Small intestine (tissue), 16 donors: ENCODE results near the gene CHD1L. TPM values are rescaled to one million over a fixed set of nuclear protein-coding genes. Genes with fewer than 3 reads are reported as not detected.
"Not testable (repeated sequence)": the region's sequence is repeated elsewhere in the genome, so short reads cannot be mapped to it uniquely, and the experiment has no call there.

ENCODE experiments used
- DNase-seq, 2 donors: peaks; one replicate each; pipeline versions ENCODE4 v3.0.0 to v3.0.0-alpha.2; 2013
- FAIRE-seq: peaks from 2 replicates; lab custom pipeline; 2012; peaks lifted over from hg19 to GRCh38; lab: Jason Lieb, UNC
- H3K27ac ChIP-seq, 3 donors: one replicate each; pipeline ENCODE4 v1.5.1; 2013; ENCODE audit warnings: low read length in 2 of 3, mild to moderate bottlenecking in 2 of 3, control low read depth in 1 of 3, inconsistent platforms in 1 of 3, low read depth in 1 of 3, moderate library complexity in 1 of 3
- H3K27me3 ChIP-seq, 3 donors: one replicate each; pipeline ENCODE4 v1.6.1; 2013; ENCODE audit warnings: low read length in 3 of 3, inconsistent platforms in 1 of 3; ENCODE audit not compliant: control insufficient read depth in 3 of 3, insufficient read depth in 3 of 3
- H3K36me3 ChIP-seq, 3 donors: one replicate each; pipeline ENCODE4 v1.6.1; 2013; ENCODE audit warnings: low read length in 3 of 3, inconsistent platforms in 1 of 3, low read depth in 1 of 3, mild to moderate bottlenecking in 1 of 3, moderate library complexity in 1 of 3; ENCODE audit not compliant: control insufficient read depth in 3 of 3, insufficient read depth in 2 of 3
- H3K4me1 ChIP-seq, 3 donors: one replicate each; pipeline ENCODE4 v1.6.1; 2013; ENCODE audit warnings: low read length in 2 of 3, inconsistent platforms in 1 of 3, low read depth in 1 of 3, mild to moderate bottlenecking in 1 of 3, moderate library complexity in 1 of 3; ENCODE audit not compliant: control insufficient read depth in 3 of 3, insufficient read depth in 2 of 3
- H3K4me3 ChIP-seq, 3 donors: one replicate each; pipeline ENCODE4 v1.5.1; 2013; ENCODE audit warnings: low read length in 3 of 3, control low read depth in 1 of 3, inconsistent platforms in 1 of 3, low read depth in 1 of 3, mild to moderate bottlenecking in 1 of 3, moderate library complexity in 1 of 3
- H3K9me3 ChIP-seq, 2 donors: one replicate each; pipeline ENCODE4 v1.6.1; 2013; ENCODE audit warnings: low read depth in 1 of 2, low read length in 1 of 2; ENCODE audit not compliant: control insufficient read depth in 2 of 2, insufficient read depth in 1 of 2
- WGBS, 3 donors: extraction: QIAGEN DNeasy Blood & Tissue Kit; methylation state at CpG; one replicate each; pipeline ENCODE4 v1.1.7; 2013; 5-methylcytosine and 5-hydroxymethylcytosine counted together
- long read RNA-seq, 10 donors: transcript quantifications; one replicate each; lab custom pipeline, GENCODE V29; 2026
- polyA plus RNA-seq, 4 donors: library from polyadenylated mRNA; stranded (reverse) in 3 of 4; unstranded in 1 of 4; fragments of 200-250 nt in 3 of 4; fragments of 120-200 nt in 1 of 4; gene quantifications; one replicate each; pipeline versions ENCODE4 v1.2.1 to v1.2.3, GENCODE V29; 2013
- donor health status: healthy with polysubstance abuse.
- donor health status: control.
- donor health status: control.
- donor health status: Bipolar disorder and iron deficiency.
- donor health status: healthy.

Gene CHD1L
- polyA plus RNA-seq: 10 to 100 TPM; 20.6 to 71.3 (median 33.2) TPM
- long read RNA-seq, donor 1: 0 reads
- long read RNA-seq, donor 2, partial matches to known transcripts: 0 of 1 reads
- long read RNA-seq, donor 2, other reads (novel, unspliced or antisense): 0 of 1 reads
- long read RNA-seq, donor 3, partial matches to known transcripts: 5 of 6 reads
- long read RNA-seq, donor 3, other reads (novel, unspliced or antisense): 0 of 6 reads
- long read RNA-seq, donor 4: 0 reads
- long read RNA-seq, donor 5: 0 reads
- long read RNA-seq, donor 6, partial matches to known transcripts: 0 of 4 reads
- long read RNA-seq, donor 6, other reads (novel, unspliced or antisense): 0 of 4 reads
- long read RNA-seq, donor 7: 0 reads
- long read RNA-seq, donor 8: 0 reads
- long read RNA-seq, donor 9: 0 reads
- long read RNA-seq, donor 10, partial matches to known transcripts: 0 of 2 reads
- long read RNA-seq, donor 10, other reads (novel, unspliced or antisense): 0 of 2 reads

- WGBS, 3 donors: 0 to 1% (median 0%) methylated on average over 67 to 82 of the region's 82 CpGs
- Histone ChIP-seq H3K36me3 (peaks cover 0 to 3% (median 0%) of the 10 kb centered on the region in 3 donors), H3K27ac (peak within 1 kb of the TSS; percentile 78 to 94 (median 87)), H3K4me3 (peak within 1 kb of the TSS; percentile 75 to 100 (median 90)), H3K9me3 (no peaks in the 10 kb centered on the region), H3K4me1 (peaks cover 7 to 21% (median 10%) of the 10 kb centered on the region in 3 donors), H3K27me3 (no peaks in the 10 kb centered on the region)
- FAIRE-seq (no peak), DNase-seq (peak; percentile 96 to 99)
Observed at GRCh38 chr1:147242449-147243227, at the start of gene CHD1L. CHD1L (plus strand) TSS chr1:147242684; CDS start chr1:147242704, 20 bp downstream.

- H3K27ac ChIP-seq, H3K27me3 ChIP-seq, H3K36me3 ChIP-seq, DNase-seq, H3K9me3 ChIP-seq, FAIRE-seq, H3K4me1 ChIP-seq, H3K4me3 ChIP-seq: not testable (repeated sequence)
- 52 to 80% (median 73%) methylated on average over 3 of the region's 3 CpGs for WGBS, 3 donors
Observed at GRCh38 chr1:147197324-147197723, 45.2 kb upstream of the CHD1L start.

GRCh38 chr1:147201276-147201675 is 41.2 kb upstream of the CHD1L start:
- no peak for FAIRE-seq
- H3K4me3 ChIP-seq: no peak overlapping the region
- H3K4me1 ChIP-seq: no peaks in the 10 kb centered on the region
- H3K9me3 ChIP-seq: no peaks in the 10 kb centered on the region
- H3K27ac ChIP-seq: no peak overlapping the region
- DNase-seq: no peak
- peaks cover 0 to 11% (median 2%) of the 10 kb centered on the region in 3 donors for H3K36me3 ChIP-seq
- no peaks in the 10 kb centered on the region for H3K27me3 ChIP-seq
- 70 to 76% (median 72%) methylated on average over 4 of the region's 4 CpGs for WGBS, 3 donors

- Histone ChIP-seq H3K4me1 (no peaks in the 10 kb centered on the region), H3K9me3 (no peaks in the 10 kb centered on the region), H3K36me3 (peaks cover 0 to 11% (median 2%) of the 10 kb centered on the region in 3 donors), H3K27me3 (no peaks in the 10 kb centered on the region), H3K27ac (no peak overlapping the region), H3K4me3 (no peak overlapping the region)
- DNase-seq (no peak), FAIRE-seq (no peak)
- 95 to 100% (median 96%) methylated on average over 1 of the region's 1 CpG for WGBS, 3 donors
Observed at GRCh38 chr1:147201786-147202185, 40.7 kb upstream of the CHD1L start.

- Histone ChIP-seq H3K36me3 (peaks cover 0 to 8% (median 2%) of the 10 kb centered on the region in 3 donors), H3K4me1 (no peaks in the 10 kb centered on the region), H3K27ac (no peak overlapping the region), H3K4me3 (no peak overlapping the region), H3K9me3 (no peaks in the 10 kb centered on the region), H3K27me3 (no peaks in the 10 kb centered on the region)
- 61 to 74% (median 72%) methylated on average over 2 of the region's 2 CpGs for WGBS, 3 donors
- DNase-seq (no peak), FAIRE-seq (no peak)
Observed at GRCh38 chr1:147202576-147202975, 39.9 kb upstream of the CHD1L start.

- WGBS, 3 donors: 82 to 97% (median 84%) methylated on average over 3 of the region's 3 CpGs
- no peak for FAIRE-seq
Observed at GRCh38 chr1:147204080-147204479, 38.4 kb upstream of the CHD1L start.

GRCh38 chr1:147207192-147207591 is 35.3 kb upstream of the CHD1L start:
- DNase-seq: no peak
- Histone ChIP-seq H3K4me1 (peaks cover 4 to 17% (median 6%) of the 10 kb centered on the region in 3 donors), H3K9me3 (no peaks in the 10 kb centered on the region), H3K27me3 (no peaks in the 10 kb centered on the region), H3K36me3 (peaks cover 0 to 9% (median 2%) of the 10 kb centered on the region in 3 donors), H3K27ac (no peak overlapping the region), H3K4me3 (no peak overlapping the region)
- FAIRE-seq: no peak
- 72 to 86% (median 72%) methylated on average over 1 of the region's 1 CpG for WGBS, 3 donors

More at GRCh38 chr1:147204080-147204479, 38.4 kb upstream of the CHD1L start:
- no peak overlapping the region for H3K27ac ChIP-seq
- DNase-seq: no peak
- H3K36me3 ChIP-seq: peaks cover 0 to 8% (median 2%) of the 10 kb centered on the region in 3 donors
- H3K4me3 ChIP-seq: no peak overlapping the region
- H3K4me1 ChIP-seq: no peaks in the 10 kb centered on the region
- no peaks in the 10 kb centered on the region for H3K9me3 ChIP-seq
- no peaks in the 10 kb centered on the region for H3K27me3 ChIP-seq

- H3K36me3 ChIP-seq: peaks cover 0 to 7% (median 5%) of the 10 kb centered on the region in 3 donors
Observed at GRCh38 chr1:147208619-147209018, 33.9 kb upstream of the CHD1L start.

More at GRCh38 chr1:147208619-147209018, 33.9 kb upstream of the CHD1L start:
- WGBS, 3 donors: 94 to 95% (median 94%) methylated on average over 7 of the region's 7 CpGs
- no peak for DNase-seq
- Histone ChIP-seq H3K27ac (no peak overlapping the region), H3K9me3 (no peaks in the 10 kb centered on the region), H3K4me1 (peaks cover 5 to 21% (median 6%) of the 10 kb centered on the region in 3 donors), H3K27me3 (no peaks in the 10 kb centered on the region), H3K4me3 (no peak overlapping the region)
- no peak for FAIRE-seq
